GM12892 (cell line): ENCODE data around the gene CDK18.

Source experiments
- POLR2A ChIP-seq: IDR thresholded peaks from 2 replicates; pipeline ENCODE4 v1.6.1; 2011; ENCODE audit warnings: low read depth, low read length, control low read depth
- POLR2AphosphoS5 ChIP-seq: IDR thresholded peaks from 2 replicates; pipeline ENCODE4 v1.6.1; 2011; ENCODE audit warnings: low read depth, low read length, control low read depth
- TAF1 ChIP-seq: IDR thresholded peaks from 2 replicates; pipeline ENCODE4 v1.6.1; 2011; ENCODE audit warnings: low read depth, mild to moderate bottlenecking, control low read depth, low read length, borderline replicate concordance

GRCh38 chr1:205508227-205508714, 3.8 kb downstream of the CDK18 start:
- TF ChIP-seq POLR2A (no peak), TAF1 (no peak), POLR2AphosphoS5 (no peak)
